Bronchial epithelial cell (primary cell): ENCODE data around the gene RALGPS1. TPM values are rescaled to one million over a fixed set of nuclear protein-coding genes. Genes with fewer than 3 reads are reported as not detected.

Source experiments
- DNase-seq: peaks from one replicate; pipeline ENCODE4 v3.0.0-alpha.2; 2010; ENCODE audit warnings: low read depth
- FAIRE-seq: peaks from 2 replicates; lab custom pipeline; 2011; peaks lifted over from hg19 to GRCh38; lab: Jason Lieb, UNC
- H3K27me3 ChIP-seq: 2 replicates; pipeline ENCODE4 v1.5.1; 2011; ENCODE audit warnings: low read length; ENCODE audit not compliant: control insufficient read depth, insufficient read depth
- H3K36me3 ChIP-seq: 2 replicates; pipeline ENCODE4 v1.5.1; 2011; ENCODE audit warnings: low read length; ENCODE audit not compliant: control insufficient read depth, insufficient read depth
- H3K4me3 ChIP-seq: 2 replicates; pipeline ENCODE4 v1.5.1; 2011; ENCODE audit warnings: mild to moderate bottlenecking, low read depth, low read length, control low read depth
- CTCF ChIP-seq: IDR thresholded peaks from 2 replicates; pipeline ENCODE4 v1.5.1; 2011; ENCODE audit warnings: mild to moderate bottlenecking, moderate library complexity, low read length, control low read depth, inconsistent platforms; ENCODE audit not compliant: insufficient read depth, severe bottlenecking
- total RNA-seq: library from RNA; depleted of rRNA; stranded (reverse); fragments of >200 nt; gene quantifications from 2 replicates; pipeline ENCODE4 v1.2.1, GENCODE V29; 2014

RALGPS1 gene
- total RNA-seq, 1 donor from 2014 or later: 3.2 TPM

GRCh38 chr9:127183814-127184582 is 269.4 kb downstream of the RALGPS1 start:
- no peak overlapping the region for H3K4me3 ChIP-seq
- H3K27me3 ChIP-seq: peaks cover 23% of the 10 kb centered on the region
- no peaks in the 10 kb centered on the region for H3K36me3 ChIP-seq
- DNase-seq (no peak), FAIRE-seq (no peak)
- TF ChIP-seq CTCF: no peak

GRCh38 chr9:127184641-127185040 is 270.1 kb downstream of the RALGPS1 start:
- FAIRE-seq (no peak), DNase-seq (no peak)
- H3K4me3 ChIP-seq: no peak overlapping the region
- H3K27me3 ChIP-seq: peaks cover 23% of the 10 kb centered on the region
- no peaks in the 10 kb centered on the region for H3K36me3 ChIP-seq
- TF ChIP-seq CTCF: no peak

GRCh38 chr9:127185181-127185580 is 270.6 kb downstream of the RALGPS1 start:
- TF ChIP-seq CTCF: no peak
- Histone ChIP-seq H3K4me3 (no peak overlapping the region), H3K36me3 (no peaks in the 10 kb centered on the region), H3K27me3 (peaks cover 23% of the 10 kb centered on the region)
- DNase-seq (no peak), FAIRE-seq (no peak)

- H3K36me3 ChIP-seq: no peaks in the 10 kb centered on the region
- DNase-seq: no peak
- H3K27me3 ChIP-seq: peaks cover 28% of the 10 kb centered on the region
- no peak overlapping the region for H3K4me3 ChIP-seq
- TF ChIP-seq CTCF: no peak
- no peak for FAIRE-seq
Observed at GRCh38 chr9:127185931-127186781, 271.6 kb downstream of the RALGPS1 start.

GRCh38 chr9:127186806-127187205 is 272.2 kb downstream of the RALGPS1 start:
- no peak for FAIRE-seq
- Histone ChIP-seq H3K27me3 (peaks cover 28% of the 10 kb centered on the region), H3K36me3 (no peaks in the 10 kb centered on the region), H3K4me3 (no peak overlapping the region)
- no peak for TF ChIP-seq CTCF
- DNase-seq: no peak
